NB4 (cell line): ENCODE results near the gene TM2D3.

Source experiments
- POLR2A ChIP-seq: IDR thresholded peaks from 2 replicates; pipeline ENCODE4 v1.6.1; 2011; ENCODE audit warnings: mild to moderate bottlenecking; ENCODE audit not compliant: insufficient read length; ENCODE audit errors: extremely low read depth
- TF ChIP-seq, protein P1 (sequence below): IDR thresholded peaks from 2 replicates; pipeline ENCODE4 v1.6.1; 2011; ENCODE audit warnings: low read depth, low read length
- TF ChIP-seq, protein P2 (sequence below): IDR thresholded peaks from one replicate; pipeline ENCODE4 v1.5.1; 2012; ENCODE audit warnings: low read depth, low read length

DNA sequence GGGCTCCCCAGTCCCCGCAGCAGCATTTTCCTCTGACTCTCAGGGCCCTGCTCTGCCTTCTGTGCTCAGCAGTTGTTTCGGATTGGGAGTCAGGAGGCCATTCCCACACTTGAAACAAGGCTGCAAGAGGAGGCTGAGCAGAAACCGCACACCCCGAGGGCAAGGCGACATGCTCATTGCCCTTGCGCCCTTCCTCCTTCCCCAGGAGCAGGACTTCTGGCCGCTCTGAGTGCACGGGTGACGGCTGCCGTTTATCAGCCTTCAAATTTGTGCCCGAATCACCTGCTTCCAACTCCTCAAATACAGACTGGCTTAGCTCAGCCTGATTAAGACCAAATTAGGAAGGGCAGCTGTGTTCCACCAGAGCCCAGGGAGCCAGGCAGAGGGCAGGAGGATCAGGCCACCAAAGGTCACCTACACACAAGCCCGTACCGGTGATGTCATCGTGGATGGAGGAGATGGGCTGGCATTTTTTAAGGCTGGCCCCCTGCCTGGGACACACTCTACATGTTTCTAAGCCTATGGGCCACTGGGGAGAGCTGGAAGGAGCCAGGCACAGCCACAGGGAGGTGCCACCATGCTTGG is 38.1 kb downstream of the TM2D3 start:
- TF ChIP-seq POLR2A: no peak
- TF ChIP-seq, protein P1, sequence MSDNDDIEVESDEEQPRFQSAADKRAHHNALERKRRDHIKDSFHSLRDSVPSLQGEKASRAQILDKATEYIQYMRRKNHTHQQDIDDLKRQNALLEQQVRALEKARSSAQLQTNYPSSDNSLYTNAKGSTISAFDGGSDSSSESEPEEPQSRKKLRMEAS: no peak
- TF ChIP-seq, protein P2, sequence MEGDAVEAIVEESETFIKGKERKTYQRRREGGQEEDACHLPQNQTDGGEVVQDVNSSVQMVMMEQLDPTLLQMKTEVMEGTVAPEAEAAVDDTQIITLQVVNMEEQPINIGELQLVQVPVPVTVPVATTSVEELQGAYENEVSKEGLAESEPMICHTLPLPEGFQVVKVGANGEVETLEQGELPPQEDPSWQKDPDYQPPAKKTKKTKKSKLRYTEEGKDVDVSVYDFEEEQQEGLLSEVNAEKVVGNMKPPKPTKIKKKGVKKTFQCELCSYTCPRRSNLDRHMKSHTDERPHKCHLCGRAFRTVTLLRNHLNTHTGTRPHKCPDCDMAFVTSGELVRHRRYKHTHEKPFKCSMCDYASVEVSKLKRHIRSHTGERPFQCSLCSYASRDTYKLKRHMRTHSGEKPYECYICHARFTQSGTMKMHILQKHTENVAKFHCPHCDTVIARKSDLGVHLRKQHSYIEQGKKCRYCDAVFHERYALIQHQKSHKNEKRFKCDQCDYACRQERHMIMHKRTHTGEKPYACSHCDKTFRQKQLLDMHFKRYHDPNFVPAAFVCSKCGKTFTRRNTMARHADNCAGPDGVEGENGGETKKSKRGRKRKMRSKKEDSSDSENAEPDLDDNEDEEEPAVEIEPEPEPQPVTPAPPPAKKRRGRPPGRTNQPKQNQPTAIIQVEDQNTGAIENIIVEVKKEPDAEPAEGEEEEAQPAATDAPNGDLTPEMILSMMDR: no peak
